Fibroblast of mammary gland (primary cell): ENCODE data around the gene TAS2R39.
"Not testable (repeated sequence)": the region's sequence is repeated elsewhere in the genome, so short reads cannot be mapped to it uniquely, and the experiment has no call there.

Source experiments
- DNase-seq: peaks from one replicate; pipeline ENCODE4 v3.0.0-alpha.2; 2010; ENCODE audit warnings: low read depth
- H3K4me3 ChIP-seq: 2 replicates; pipeline ENCODE4 v1.5.1; 2011; ENCODE audit warnings: low read depth, mild to moderate bottlenecking, low read length, moderate library complexity; ENCODE audit not compliant: control insufficient read depth
- CTCF ChIP-seq: conservative IDR thresholded peaks from 2 replicates; pipeline ENCODE4 v1.5.1; 2011; ENCODE audit warnings: low read depth, low read length, inconsistent platforms; ENCODE audit not compliant: control insufficient read depth, insufficient read depth

The TAS2R39 gene

GRCh38 chr7:143183024-143183423, at the start of gene TAS2R39:
Gene TAS2R39 (plus strand): TSS chr7:143183419. CDS start chr7:143183419, 0 bp downstream.
- no peak within 1 kb of the TSS for H3K4me3 ChIP-seq
- no peak for TF ChIP-seq CTCF
- no peak for DNase-seq

GRCh38 chr7:143147070-143147469, 36.1 kb upstream of the TAS2R39 start:
- no peak for TF ChIP-seq CTCF
- no peak for DNase-seq

GRCh38 chr7:143148050-143148449, 35.2 kb upstream of the TAS2R39 start:
- no peak for DNase-seq
- no peak for TF ChIP-seq CTCF
- no peak overlapping the region for H3K4me3 ChIP-seq

More at GRCh38 chr7:143147070-143147469, 36.1 kb upstream of the TAS2R39 start:
- H3K4me3 ChIP-seq, result no peak overlapping the region

- no peak for DNase-seq
- no peak overlapping the region for H3K4me3 ChIP-seq
- no peak for TF ChIP-seq CTCF
Observed at GRCh38 chr7:143148651-143149050, 34.6 kb upstream of the TAS2R39 start.

- H3K4me3 ChIP-seq, DNase-seq: not testable (repeated sequence)
Observed at GRCh38 chr7:143150696-143151095, 32.5 kb upstream of the TAS2R39 start.

- not testable (repeated sequence) for H3K4me3 ChIP-seq, DNase-seq
Observed at GRCh38 chr7:143158617-143159016, 24.6 kb upstream of the TAS2R39 start.

GRCh38 chr7:143171697-143172096, 11.5 kb upstream of the TAS2R39 start:
- no peak overlapping the region for H3K4me3 ChIP-seq
- TF ChIP-seq CTCF, result no peak
- DNase-seq, result no peak

- H3K4me3 ChIP-seq, result no peak overlapping the region
- DNase-seq, result peak; percentile 25
- TF ChIP-seq CTCF, result no peak
Observed at GRCh38 chr7:143172354-143172753, 10.9 kb upstream of the TAS2R39 start.
